Epidermal melanocyte (primary cell): Measurements from ENCODE around the gene EXOC1.

Experiments
- DNase-seq: peaks from one replicate; pipeline ENCODE4 v3.0.0; 2011; ENCODE audit warnings: low spot score; ENCODE audit not compliant: insufficient read length

EXOC1 gene

DNA sequence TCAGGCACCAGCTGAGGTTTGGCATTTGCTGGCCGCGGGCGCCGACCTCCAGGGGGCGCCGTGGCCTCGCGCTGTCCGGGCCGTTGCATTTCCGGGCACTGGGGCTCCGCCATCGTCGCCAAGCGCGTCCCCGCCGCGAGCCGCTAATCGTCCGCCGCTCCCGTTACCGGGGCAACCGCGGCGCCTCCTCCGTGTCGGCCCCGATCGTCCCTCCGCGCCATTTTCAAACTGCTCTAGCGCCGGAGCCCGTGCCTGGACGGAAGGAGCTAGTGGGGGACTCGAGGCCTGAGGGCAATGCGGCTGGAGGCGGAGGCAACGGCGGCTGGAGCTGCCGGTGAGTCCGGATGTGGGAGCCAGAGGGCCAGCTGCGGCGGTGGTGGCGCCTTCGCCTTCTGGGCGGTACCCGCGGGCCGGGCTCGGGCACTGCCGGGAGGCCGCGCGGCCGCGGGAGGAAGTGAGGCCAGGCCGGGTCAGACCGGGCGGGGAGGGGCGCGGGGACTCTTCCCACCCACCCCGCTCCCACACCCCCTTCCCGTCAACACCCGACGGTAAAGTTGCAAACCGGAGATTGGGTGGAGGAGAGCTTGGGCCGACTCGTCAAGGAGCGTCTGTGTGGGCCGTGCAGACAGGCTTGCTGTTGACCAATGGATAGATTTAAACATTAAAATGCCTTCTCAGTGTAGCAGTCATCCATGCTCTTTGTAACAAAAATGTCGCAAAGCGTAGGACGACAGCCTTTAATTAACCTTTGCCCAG, 95.5 kb downstream of the EXOC1 start, which contains the start of gene CEP135:
TSS of gene CEP135 (plus strand) at position 220 of the 756 bp plus-strand sequence. CDS start 3,186 bp downstream, outside the sequence.
- DNase-seq: peak; percentile 76

DNA sequence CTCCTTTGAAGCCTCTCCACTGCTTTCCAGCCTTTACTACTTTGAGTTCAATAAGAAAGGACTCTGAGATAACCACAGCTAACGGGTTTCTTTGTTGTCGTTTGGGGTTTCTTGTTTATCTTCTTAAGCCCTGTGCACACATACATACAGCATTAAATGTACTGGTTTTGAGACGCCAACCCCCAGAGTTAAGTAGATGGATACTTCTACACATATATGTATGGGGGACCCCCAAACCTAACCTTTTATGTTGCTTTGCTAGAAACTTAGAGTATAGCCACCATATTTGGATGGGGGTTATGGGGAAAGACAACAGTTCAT, 96.0 kb downstream of the EXOC1 start:
- no peak for DNase-seq

DNA sequence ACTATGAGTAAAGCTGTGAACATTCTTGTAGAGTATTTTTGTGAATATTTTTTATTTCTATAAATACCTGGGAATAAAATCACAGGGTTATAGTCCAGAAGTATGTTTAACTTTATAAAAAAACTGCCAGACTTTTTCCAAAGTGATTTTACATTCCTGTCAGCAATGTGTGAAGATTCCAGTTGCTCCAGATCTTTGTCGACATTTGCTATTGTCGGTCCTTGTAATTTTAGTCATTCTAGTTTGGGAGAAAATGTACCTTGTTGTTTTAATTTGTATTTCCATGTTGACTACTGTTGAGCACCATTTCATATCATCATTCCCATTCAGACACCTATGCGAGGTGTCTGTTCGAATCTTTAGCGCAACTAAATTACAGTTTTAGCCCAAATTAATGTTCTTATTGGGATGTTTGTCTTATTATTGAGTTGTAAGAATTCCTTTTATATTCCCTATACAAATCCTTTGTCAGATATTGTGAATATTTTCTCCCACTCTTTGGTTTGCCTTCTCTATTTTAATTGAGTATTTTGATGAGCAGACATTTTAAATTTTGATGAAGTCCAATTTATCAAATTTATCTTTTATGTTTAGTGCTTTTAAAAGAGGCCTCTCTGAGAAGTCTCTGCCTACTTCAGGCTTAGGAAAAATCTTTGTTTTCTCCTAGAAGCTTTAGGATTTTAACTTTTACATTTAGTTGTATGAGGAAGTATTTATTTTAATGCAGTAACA, 97.9 kb downstream of the EXOC1 start:
- DNase-seq: no peak
